HepG2 (cell line): ENCODE measurements around the gene TEFM. TPM values are rescaled to one million over a fixed set of nuclear protein-coding genes. Genes with fewer than 3 reads are reported as not detected.
A peak's percentile ranks its signal among the peaks of the same experiment; 100 is the strongest.

ENCODE experiments used
- CBX1 ChIP-seq: IDR thresholded peaks from one replicate; pipeline ENCODE4 v1.6.1; 2016; ENCODE audit warnings: antibody characterized with exemption, low read depth
- GATAD2A ChIP-seq: IDR thresholded peaks from 2 replicates; pipeline ENCODE4 v1.6.1; 2016
- HHEX ChIP-seq: IDR thresholded peaks from 2 replicates; pipeline ENCODE4 v1.6.1; 2016; ENCODE audit warnings: control low read depth
- IRX3 ChIP-seq: sonication (generic); formaldehyde crosslinking; IDR thresholded peaks from 2 replicates; pipeline ENCODE4 v1.8.1; 2023; ENCODE audit warnings: mild to moderate bottlenecking, low read depth, missing genetic modification reagents, borderline replicate concordance
- NR3C1 ChIP-seq: sonication (generic); formaldehyde crosslinking; IDR thresholded peaks from 2 replicates; pipeline ENCODE4 v1.4.0; 2020; ENCODE audit warnings: missing genetic modification reagents
- SRY ChIP-seq: sonication (generic); formaldehyde crosslinking; IDR thresholded peaks from 2 replicates; pipeline ENCODE4 v1.8.0; 2022; ENCODE audit warnings: mild to moderate bottlenecking, missing genetic modification reagents
- STAT5B ChIP-seq: sonication (generic); formaldehyde crosslinking; IDR thresholded peaks from 2 replicates; pipeline ENCODE4 v1.4.0; 2020; ENCODE audit warnings: missing genetic modification reagents
- ZBTB7B ChIP-seq: sonication (generic); formaldehyde crosslinking; IDR thresholded peaks from 2 replicates; pipeline ENCODE4 v1.4.0; 2020; ENCODE audit warnings: missing genetic modification reagents
- ZFP62 ChIP-seq: sonication (generic); formaldehyde crosslinking; IDR thresholded peaks from 2 replicates; pipeline ENCODE4 v1.4.0; 2020; ENCODE audit warnings: missing genetic modification reagents
- ZNF253 ChIP-seq: sonication (generic); formaldehyde crosslinking; IDR thresholded peaks from 2 replicates; pipeline ENCODE4 v1.8.0; 2022; ENCODE audit warnings: mild to moderate bottlenecking, missing genetic modification reagents, borderline replicate concordance
- ZNF292 ChIP-seq: sonication (generic); formaldehyde crosslinking; IDR thresholded peaks from 2 replicates; pipeline ENCODE4 v1.8.1; 2022; ENCODE audit warnings: mild to moderate bottlenecking, low read depth, missing genetic modification reagents, borderline replicate concordance
- ZNF577 ChIP-seq: sonication (generic); formaldehyde crosslinking; IDR thresholded peaks from 2 replicates; pipeline ENCODE4 v1.4.0; 2020; ENCODE audit warnings: mild to moderate bottlenecking, low read depth, missing genetic modification reagents, borderline replicate concordance
- ZNF781 ChIP-seq: sonication (generic); formaldehyde crosslinking; IDR thresholded peaks from 2 replicates; pipeline ENCODE4 v1.5.1; 2020; ENCODE audit warnings: borderline replicate concordance, mild to moderate bottlenecking, missing genetic modification reagents; ENCODE audit errors: not compliant biosample characterization
- polyA plus RNA-seq, 8 experiments: library from polyadenylated mRNA; depleted of rRNA in 3 of 8; stranded (reverse) in 7 of 8; unstranded in 1 of 8; fragments of >200 nt; fragmentation: Illumina TruSeq in 4 of 8; extraction: Trizol in 4 of 8; gene quantifications; 2 replicates each; pipeline versions ENCODE4 v1.2.1 to v1.2.3, GENCODE V29; 2011 to 2016; ENCODE audit warnings: low read depth in 4 of 8, missing spikeins in 1 of 8, mixed read lengths in 1 of 8; ENCODE audit not compliant: insufficient read depth in 1 of 8
- total RNA-seq, 5 experiments: library from RNA; depleted of rRNA; stranded (reverse); fragments of >200 nt; fragmentation: Illumina TruSeq; extraction: Trizol; gene quantifications; 2 replicates each; pipeline ENCODE4 v1.2.3, GENCODE V29; 2016; ENCODE audit warnings: low read depth in 1 of 5
- TF ChIP-seq, protein P1 (sequence below): sonication (generic); formaldehyde crosslinking; IDR thresholded peaks from 2 replicates; pipeline ENCODE4 v1.4.0; 2020; ENCODE audit warnings: mild to moderate bottlenecking, missing genetic modification reagents
- TF ChIP-seq, protein P2 (sequence below): sonication (generic); formaldehyde crosslinking; IDR thresholded peaks from 2 replicates; pipeline ENCODE4 v1.5.1; 2020; ENCODE audit warnings: mild to moderate bottlenecking, missing genetic modification reagents
- TF ChIP-seq, protein P3 (sequence below): sonication (generic); formaldehyde crosslinking; IDR thresholded peaks from 2 replicates; pipeline ENCODE4 v1.4.0; 2020; ENCODE audit warnings: mild to moderate bottlenecking, missing genetic modification reagents
- TF ChIP-seq, protein P4 (sequence below): sonication (generic); formaldehyde crosslinking; conservative IDR thresholded peaks from 2 replicates; pipeline ENCODE4 v1.4.0; 2020; ENCODE audit warnings: missing genetic modification reagents
- TF ChIP-seq, protein P5 (sequence below): sonication (generic); formaldehyde crosslinking; IDR thresholded peaks from 2 replicates; pipeline ENCODE4 v1.8.1; 2023; ENCODE audit warnings: mild to moderate bottlenecking, moderate library complexity, missing genetic modification reagents

Gene TEFM
- total and polyA plus RNA-seq, 2 of the 13 experiments (the other 11 are each of a cell fraction or from before 2014, with no cell fraction given) = 7.0 to 20.0 TPM

DNA sequence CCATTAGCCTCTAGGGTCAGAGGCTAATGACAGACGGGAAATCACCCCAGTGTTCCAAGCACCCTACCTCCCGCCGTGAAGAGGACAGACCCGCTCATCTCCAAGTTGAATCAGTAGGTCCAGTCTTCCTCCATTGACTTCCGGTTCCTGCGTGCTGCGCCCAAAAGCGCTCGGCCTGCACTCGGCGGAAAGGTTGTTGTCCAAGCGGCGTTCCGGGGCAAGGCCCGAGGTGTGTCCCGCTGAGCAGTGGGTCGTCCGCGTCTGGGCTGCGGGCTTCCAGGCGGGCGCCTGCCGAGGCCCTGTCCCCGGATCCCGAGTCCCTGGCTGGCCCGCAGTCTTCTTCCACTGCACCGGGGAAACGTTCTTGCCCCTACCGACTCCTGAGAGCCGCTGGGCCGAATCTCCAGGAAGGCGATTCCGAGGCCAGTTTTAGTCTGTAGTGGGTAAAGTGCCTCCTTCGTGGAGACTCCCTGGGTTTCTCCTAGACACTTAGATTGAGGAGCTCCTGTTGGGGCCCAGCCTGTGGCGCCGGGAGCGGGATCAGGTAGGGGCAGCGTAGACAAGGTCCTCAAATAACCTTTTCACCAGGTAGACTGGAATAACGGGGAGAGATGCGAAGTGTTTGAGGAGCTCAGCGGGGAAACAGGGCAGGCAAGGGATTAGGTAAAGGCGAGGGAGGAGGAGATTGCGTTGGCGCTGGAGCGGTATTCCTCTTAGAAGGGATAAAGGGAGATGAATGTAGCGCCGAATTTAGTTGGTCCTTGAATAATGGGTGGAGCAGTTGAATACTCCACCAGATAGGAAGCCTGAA is at the start of gene TEFM (continued):
- TF ChIP-seq CBX1 (peak; percentile 90), HHEX (CRISPR knock-in tag) (peak; percentile 40; the same call in 1 of the 2 replicates), ZNF781 (peak; percentile 49), NR3C1 (no peak), ZFP62 (no peak), ZNF292 (CRISPR knock-in tag) (peak; percentile 65; the same call in 1 of the 2 replicates), ZNF253 (CRISPR knock-in tag) (no peak), SRY (CRISPR knock-in tag) (0 out of 2 replicates have a peak, but pooled peaks have one; percentile 87), IRX3 (CRISPR knock-in tag) (no peak; the same call in 1 of the 2 replicates), ZBTB7B (CRISPR knock-in tag) (peak; percentile 80), GATAD2A (CRISPR knock-in tag) (peak; percentile 89), STAT5B (peak; percentile 91), ZNF577 (no peak)
- TF ChIP-seq, protein P1, sequence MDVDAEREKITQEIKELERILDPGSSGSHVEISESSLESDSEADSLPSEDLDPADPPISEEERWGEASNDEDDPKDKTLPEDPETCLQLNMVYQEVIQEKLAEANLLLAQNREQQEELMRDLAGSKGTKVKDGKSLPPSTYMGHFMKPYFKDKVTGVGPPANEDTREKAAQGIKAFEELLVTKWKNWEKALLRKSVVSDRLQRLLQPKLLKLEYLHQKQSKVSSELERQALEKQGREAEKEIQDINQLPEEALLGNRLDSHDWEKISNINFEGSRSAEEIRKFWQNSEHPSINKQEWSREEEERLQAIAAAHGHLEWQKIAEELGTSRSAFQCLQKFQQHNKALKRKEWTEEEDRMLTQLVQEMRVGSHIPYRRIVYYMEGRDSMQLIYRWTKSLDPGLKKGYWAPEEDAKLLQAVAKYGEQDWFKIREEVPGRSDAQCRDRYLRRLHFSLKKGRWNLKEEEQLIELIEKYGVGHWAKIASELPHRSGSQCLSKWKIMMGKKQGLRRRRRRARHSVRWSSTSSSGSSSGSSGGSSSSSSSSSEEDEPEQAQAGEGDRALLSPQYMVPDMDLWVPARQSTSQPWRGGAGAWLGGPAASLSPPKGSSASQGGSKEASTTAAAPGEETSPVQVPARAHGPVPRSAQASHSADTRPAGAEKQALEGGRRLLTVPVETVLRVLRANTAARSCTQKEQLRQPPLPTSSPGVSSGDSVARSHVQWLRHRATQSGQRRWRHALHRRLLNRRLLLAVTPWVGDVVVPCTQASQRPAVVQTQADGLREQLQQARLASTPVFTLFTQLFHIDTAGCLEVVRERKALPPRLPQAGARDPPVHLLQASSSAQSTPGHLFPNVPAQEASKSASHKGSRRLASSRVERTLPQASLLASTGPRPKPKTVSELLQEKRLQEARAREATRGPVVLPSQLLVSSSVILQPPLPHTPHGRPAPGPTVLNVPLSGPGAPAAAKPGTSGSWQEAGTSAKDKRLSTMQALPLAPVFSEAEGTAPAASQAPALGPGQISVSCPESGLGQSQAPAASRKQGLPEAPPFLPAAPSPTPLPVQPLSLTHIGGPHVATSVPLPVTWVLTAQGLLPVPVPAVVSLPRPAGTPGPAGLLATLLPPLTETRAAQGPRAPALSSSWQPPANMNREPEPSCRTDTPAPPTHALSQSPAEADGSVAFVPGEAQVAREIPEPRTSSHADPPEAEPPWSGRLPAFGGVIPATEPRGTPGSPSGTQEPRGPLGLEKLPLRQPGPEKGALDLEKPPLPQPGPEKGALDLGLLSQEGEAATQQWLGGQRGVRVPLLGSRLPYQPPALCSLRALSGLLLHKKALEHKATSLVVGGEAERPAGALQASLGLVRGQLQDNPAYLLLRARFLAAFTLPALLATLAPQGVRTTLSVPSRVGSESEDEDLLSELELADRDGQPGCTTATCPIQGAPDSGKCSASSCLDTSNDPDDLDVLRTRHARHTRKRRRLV = no peak
- TF ChIP-seq, protein P2, sequence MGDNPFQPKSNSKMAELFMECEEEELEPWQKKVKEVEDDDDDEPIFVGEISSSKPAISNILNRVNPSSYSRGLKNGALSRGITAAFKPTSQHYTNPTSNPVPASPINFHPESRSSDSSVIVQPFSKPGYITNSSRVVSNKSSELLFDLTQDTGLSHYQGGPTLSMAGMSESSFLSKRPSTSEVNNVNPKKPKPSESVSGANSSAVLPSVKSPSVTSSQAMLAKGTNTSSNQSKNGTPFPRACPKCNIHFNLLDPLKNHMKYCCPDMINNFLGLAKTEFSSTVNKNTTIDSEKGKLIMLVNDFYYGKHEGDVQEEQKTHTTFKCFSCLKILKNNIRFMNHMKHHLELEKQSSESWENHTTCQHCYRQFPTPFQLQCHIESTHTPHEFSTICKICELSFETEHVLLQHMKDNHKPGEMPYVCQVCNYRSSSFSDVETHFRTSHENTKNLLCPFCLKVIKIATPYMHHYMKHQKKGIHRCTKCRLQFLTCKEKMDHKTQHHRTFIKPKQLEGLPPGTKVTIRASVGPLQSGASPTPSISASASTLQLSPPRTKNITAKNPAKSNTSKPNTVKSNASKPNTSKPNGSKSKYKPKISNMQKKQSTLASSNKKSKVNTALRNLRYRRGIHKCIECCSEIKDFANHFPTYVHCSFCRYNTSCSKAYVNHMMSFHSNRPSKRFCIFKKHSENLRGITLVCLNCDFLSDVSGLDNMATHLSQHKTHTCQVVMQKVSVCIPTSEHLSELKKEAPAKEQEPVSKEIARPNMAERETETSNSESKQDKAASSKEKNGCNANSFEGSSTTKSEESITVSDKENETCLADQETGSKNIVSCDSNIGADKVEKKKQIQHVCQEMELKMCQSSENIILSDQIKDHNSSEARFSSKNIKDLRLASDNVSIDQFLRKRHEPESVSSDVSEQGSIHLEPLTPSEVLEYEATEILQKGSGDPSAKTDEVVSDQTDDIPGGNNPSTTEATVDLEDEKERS = peak; percentile 58; the same call in 1 of the 2 replicates
- TF ChIP-seq, protein P3, sequence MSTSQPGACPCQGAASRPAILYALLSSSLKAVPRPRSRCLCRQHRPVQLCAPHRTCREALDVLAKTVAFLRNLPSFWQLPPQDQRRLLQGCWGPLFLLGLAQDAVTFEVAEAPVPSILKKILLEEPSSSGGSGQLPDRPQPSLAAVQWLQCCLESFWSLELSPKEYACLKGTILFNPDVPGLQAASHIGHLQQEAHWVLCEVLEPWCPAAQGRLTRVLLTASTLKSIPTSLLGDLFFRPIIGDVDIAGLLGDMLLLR (CRISPR knock-in tag) = peak; percentile 68; the same call in 1 of the 2 replicates
- TF ChIP-seq, protein P4, sequence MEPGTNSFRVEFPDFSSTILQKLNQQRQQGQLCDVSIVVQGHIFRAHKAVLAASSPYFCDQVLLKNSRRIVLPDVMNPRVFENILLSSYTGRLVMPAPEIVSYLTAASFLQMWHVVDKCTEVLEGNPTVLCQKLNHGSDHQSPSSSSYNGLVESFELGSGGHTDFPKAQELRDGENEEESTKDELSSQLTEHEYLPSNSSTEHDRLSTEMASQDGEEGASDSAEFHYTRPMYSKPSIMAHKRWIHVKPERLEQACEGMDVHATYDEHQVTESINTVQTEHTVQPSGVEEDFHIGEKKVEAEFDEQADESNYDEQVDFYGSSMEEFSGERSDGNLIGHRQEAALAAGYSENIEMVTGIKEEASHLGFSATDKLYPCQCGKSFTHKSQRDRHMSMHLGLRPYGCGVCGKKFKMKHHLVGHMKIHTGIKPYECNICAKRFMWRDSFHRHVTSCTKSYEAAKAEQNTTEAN (CRISPR knock-in tag) = peak; percentile 83; the same call in 1 of the 2 replicates
- TF ChIP-seq, protein P5, sequence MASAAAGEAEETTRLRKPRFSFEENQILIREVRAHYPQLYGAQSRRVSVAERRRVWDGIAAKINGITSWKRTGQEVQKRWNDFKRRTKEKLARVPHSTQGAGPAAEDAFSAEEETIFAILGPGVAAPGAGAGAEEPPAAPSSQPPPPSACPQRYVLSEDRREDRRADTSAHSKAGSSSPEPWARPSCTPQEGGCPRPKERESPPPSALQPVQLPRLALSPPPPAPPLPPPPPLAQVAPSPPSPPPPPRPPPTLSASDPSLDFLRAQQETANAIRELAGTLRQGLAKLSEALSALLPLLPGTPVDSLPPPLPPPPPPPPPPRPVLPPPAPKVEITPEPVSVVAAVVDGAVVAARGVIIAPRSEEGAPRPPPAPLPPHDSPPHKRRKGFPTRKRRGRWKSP = peak; percentile 70; the same call in 1 of the 2 replicates
